Measurements from ENCODE around the gene DCLK2.

DNA sequence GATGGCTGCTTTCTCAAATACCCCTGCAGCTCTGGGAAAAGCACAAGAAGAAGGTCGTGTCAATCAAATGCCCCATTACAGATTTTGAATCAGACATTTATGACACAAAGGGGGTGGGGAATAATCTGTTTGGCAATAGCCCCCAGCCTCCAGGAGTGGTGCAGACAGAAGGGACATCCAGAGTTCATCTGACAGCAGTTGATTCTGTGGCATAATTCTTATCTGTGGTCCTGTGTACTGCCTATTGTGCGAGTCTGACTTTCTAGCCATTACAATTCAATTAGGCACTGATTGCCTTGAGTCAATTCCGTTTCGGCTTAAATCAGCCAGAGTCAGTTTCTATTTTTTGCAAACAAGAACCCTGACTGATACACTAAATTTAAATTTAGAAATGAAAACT lies 28.6 kb upstream of the DCLK2 start:
- no peak for TF ChIP-seq CTCF (IDR thresholded peaks at IDR 0.05)
- TF ChIP-seq EZH2 (IDR thresholded peaks at IDR 0.05; ENCODE audit: borderline replicate concordance, insufficient read depth, low read depth, low read length, poor library complexity, severe bottlenecking): no peak
